Adrenal gland (tissue), 12 donors: ENCODE results near the gene SLC22A5. TPM values are rescaled to one million over a fixed set of nuclear protein-coding genes. Genes with fewer than 3 reads are reported as not detected.
A peak's percentile ranks its signal among the peaks of the same experiment; 100 is the strongest.

Experiments used
- DNase-seq, 7 donors: peaks; one replicate each; pipeline ENCODE4 v3.0.0-alpha.2; 2019 to 2020
- H3K27ac ChIP-seq, 5 donors: fragments of 200-600 bp; sonication (generic) in 4 of 5; 1 replicate in 3 of 5; 2 replicates in 2 of 5; pipeline versions ENCODE4 v1.5.1 to v1.8.0; 2016 to 2020; ENCODE audit warnings: mild to moderate bottlenecking in 1 of 5
- H3K27me3 ChIP-seq: fragments of 200-600 bp; 2 replicates; pipeline ENCODE4 v1.8.0; 2021
- H3K36me3 ChIP-seq, 2 donors: fragments of 200-600 bp; replicated peaks in 1 of 2; 1 replicate in 1 of 2; 2 replicates in 1 of 2; pipeline versions ENCODE4 v1.5.1 to v1.8.0; 2018 to 2022
- H3K4me1 ChIP-seq, 2 donors: fragments of 200-600 bp; replicated peaks in 1 of 2; 1 replicate in 1 of 2; 2 replicates in 1 of 2; pipeline versions ENCODE4 v1.5.1 to v1.8.0; 2018 to 2021
- H3K4me3 ChIP-seq, 4 donors: fragments of 200-600 bp; sonication (generic) in 3 of 4; one replicate each; pipeline ENCODE4 v1.5.1; 2016 to 2018
- H3K9me3 ChIP-seq, 3 donors: fragments of 200-600 bp; sonication (generic) in 1 of 3; replicated peaks in 1 of 3; 1 replicate in 2 of 3; 2 replicates in 1 of 3; pipeline versions ENCODE4 v1.5.1 to v1.8.0; 2016 to 2021
- CTCF ChIP-seq, 6 experiments: fragments of 450-650 bp in 4 of 6; fragments of 200-600 bp in 2 of 6; sonication (generic) in 1 of 6; IDR thresholded peaks; 1 replicate in 5 of 6; 2 replicates in 1 of 6; pipeline versions ENCODE4 v1.5.1 to v1.8.0; 2016 to 2021; ENCODE audit warnings: antibody characterized with exemption in 6 of 6, mild to moderate bottlenecking in 2 of 6, moderate library complexity in 1 of 6
- POLR2A ChIP-seq, 2 donors: fragments of 450-650 bp; IDR thresholded peaks; one replicate each; pipeline ENCODE4 v1.6.1; 2017; ENCODE audit warnings: antibody characterized with exemption in 2 of 2, mild to moderate bottlenecking in 2 of 2, moderate library complexity in 1 of 2
- WGBS, 4 donors: extraction: QIAGEN DNeasy Blood & Tissue Kit in 2 of 4; methylation state at CpG; one replicate each; pipeline versions ENCODE4 v1.1.5 to v1.1.7; 2013 to 2017; 5-methylcytosine and 5-hydroxymethylcytosine counted together
- intact Hi-C, 2 donors: fragments of 100-400 bp; cut with DNase I; formaldehyde crosslinking; loops; one replicate each; pipeline versions ENCODE4 v1.14.1 to v1.15.0; 2022 to 2023
- polyA plus RNA-seq, 3 donors: library from polyadenylated mRNA; stranded (reverse); fragments of 200-250 nt in 2 of 3; fragments of 350-450 nt in 1 of 3; fragmentation: Illumina TruSeq in 1 of 3; extraction: RNeasy Lipid Tissue Mini Kit (QIAGEN cat#74804) in 1 of 3; gene quantifications; one replicate each; pipeline ENCODE4 v1.2.3, GENCODE V29; 2013 to 2014
- total RNA-seq, 9 donors: library from RNA; depleted of rRNA in 4 of 9; stranded (reverse); fragments of >200 nt in 4 of 9; fragments of 120-200 nt in 1 of 9; fragmentation: NEBNext Ultra II Directional in 1 of 9; extraction: Animal tissue kit (Norgen Biotek cat#: 25700) in 1 of 9; gene quantifications; one replicate each; pipeline versions ENCODE4 v1.1.0 to v1.2.4, GENCODE V29; 2013 to 2023
- donor health status: healthy with polysubstance abuse.
- donor health status: Bipolar disorder and iron deficiency.
- donor health status: DM: yes; HTN: yes; CAD: no.
- donor health status: DM: no; HTN: no; CAD: no.
- donor health status: DM: no; HTN: no; CAD: no.
- donor health status: DM: yes; HTN: yes; CAD: no.

The SLC22A5 gene
- total and polyA plus RNA-seq, 12 donors = 4.4 to 24.1 (median 13.7) TPM

GRCh38 chr5:132365213-132365612, 4.3 kb upstream of the SLC22A5 start:
- H3K36me3 ChIP-seq = no peaks in the 10 kb centered on the region
- H3K4me3 ChIP-seq = no peak overlapping the region
- peaks cover 12 to 34% of the 10 kb centered on the region in 2 donors for H3K4me1 ChIP-seq
- WGBS, 4 donors = 76 to 90% (median 89%) methylated on average over 6 of the region's 6 CpGs
- intact Hi-C loops = loop anchor here in 1 of 2 donors (10.0 kb wide), 1 partner anchor 70 kb away; the partner anchor contains the start of gene SLC22A4
- TF ChIP-seq CTCF (IDR thresholded peaks at IDR 0.05) = no peak
- no peak for TF ChIP-seq POLR2A (IDR thresholded peaks at IDR 0.05)
- no peaks in the 10 kb centered on the region for H3K27me3 ChIP-seq
- H3K27ac ChIP-seq = peak overlapping the region in 2 of 5 donors; percentile 81 to 82
- H3K9me3 ChIP-seq = no peaks in the 10 kb centered on the region
- DNase-seq = no peak

GRCh38 chr5:132368186-132368585, 1.3 kb upstream of the SLC22A5 start:
- Histone ChIP-seq H3K9me3 (no peaks in the 10 kb centered on the region), H3K36me3 (no peaks in the 10 kb centered on the region), H3K27ac (no peak overlapping the region), H3K4me3 (no peak overlapping the region), H3K4me1 (peaks cover 28 to 55% of the 10 kb centered on the region in 2 donors), H3K27me3 (no peaks in the 10 kb centered on the region)
- TF ChIP-seq POLR2A (IDR thresholded peaks at IDR 0.05) = no peak
- TF ChIP-seq CTCF (IDR thresholded peaks at IDR 0.05) = no peak
- intact Hi-C loops = loop anchor here in 1 of 2 donors (10.0 kb wide), 1 partner anchor 73 kb away; the partner anchor contains the start of gene SLC22A4
- no peak for DNase-seq
- 87 to 94% (median 90%) methylated on average over 4 of the region's 4 CpGs for WGBS, 4 donors

- intact Hi-C loops = loop anchor here in 1 of 2 donors (10.0 kb wide), 1 partner anchor 74 kb away; the partner anchor contains the start of gene SLC22A4
- H3K4me1 ChIP-seq = peaks cover 23 to 47% of the 10 kb centered on the region in 2 donors
- no peaks in the 10 kb centered on the region for H3K9me3 ChIP-seq
Observed at GRCh38 chr5:132369007-132369473, 470 bp upstream of the SLC22A5 start.

More at GRCh38 chr5:132369007-132369473, 470 bp upstream of the SLC22A5 start:
- Histone ChIP-seq H3K27ac (peak overlapping the region in 4 of 5 donors; percentile 73 to 91 (median 88)), H3K36me3 (no peaks in the 10 kb centered on the region), H3K27me3 (no peaks in the 10 kb centered on the region), H3K4me3 (peak overlapping the region; percentile 2 to 75 (median 67))
- 9 to 13% (median 11%) methylated on average over 7 to 9 of the region's 9 CpGs for WGBS, 4 donors
- TF ChIP-seq POLR2A (IDR thresholded peaks at IDR 0.05) (no peak), CTCF (IDR thresholded peaks at IDR 0.05) (no peak)
- no peak for DNase-seq
